ENCODE data around the gene PLD2. TPM values are rescaled to one million over a fixed set of nuclear protein-coding genes. Genes with fewer than 3 reads are reported as not detected.
"Not testable (repeated sequence)": the region's sequence is repeated elsewhere in the genome, so short reads cannot be mapped to it uniquely, and the experiment has no call there.

The PLD2 gene
- total RNA-seq, 1 donor, result 19.9 TPM

DNA sequence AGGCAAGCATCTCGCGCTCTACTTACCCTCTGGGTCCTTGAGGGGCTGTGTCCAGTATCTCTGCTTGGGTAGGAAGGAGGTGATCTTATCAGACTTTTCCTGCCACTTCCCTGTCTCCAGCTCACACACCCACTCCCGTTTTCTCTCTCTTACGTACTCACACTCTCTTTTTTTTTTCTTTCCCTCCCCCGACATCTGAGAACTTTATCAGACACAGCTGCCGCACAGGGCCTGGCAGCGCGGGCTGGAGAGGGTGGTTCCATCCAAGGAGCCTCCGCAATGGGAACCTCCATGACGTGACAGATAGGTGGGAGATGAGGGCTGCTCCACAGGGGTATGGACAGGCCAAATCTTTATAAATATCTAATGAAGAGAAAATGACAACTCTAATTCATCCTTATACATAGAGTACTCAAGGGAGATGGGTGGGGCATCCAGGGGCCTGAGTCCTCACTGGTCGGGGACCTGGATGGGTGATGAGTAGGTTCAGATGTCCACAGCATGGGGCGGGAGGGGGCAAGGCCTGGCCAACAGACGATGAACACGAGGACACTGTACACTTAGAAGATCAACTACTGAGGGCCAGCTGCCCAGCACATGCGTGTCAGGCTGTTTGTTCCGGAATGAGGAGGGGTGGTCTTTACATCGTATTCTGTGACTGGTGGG is 49.5 kb downstream of the PLD2 start:
- Histone ChIP-seq H3K36me3 (ENCODE audit: insufficient read depth, low read length) (peaks cover 5% of the 10 kb centered on the region), H3K27ac (ENCODE audit: low read depth, low read length) (no peak overlapping the region), H3K27me3 (ENCODE audit: insufficient read depth, low read length) (no peaks in the 10 kb centered on the region), H2AFZ (ENCODE audit: low read length) (no peak overlapping the region), H3K4me1 (ENCODE audit: insufficient read depth, low read length) (peaks cover 13% of the 10 kb centered on the region), H3K79me2 (ENCODE audit: insufficient read depth, low read length) (peaks cover 46% of the 10 kb centered on the region), H4K20me1 (ENCODE audit: insufficient read depth, low read length) (peaks cover 30% of the 10 kb centered on the region), H3K4me2 (ENCODE audit: insufficient read depth, low read length) (no peak overlapping the region), H3K9me3 (ENCODE audit: low read depth, low read length) (no peaks in the 10 kb centered on the region), H3K4me3 (ENCODE audit: insufficient read depth, low read length) (no peak overlapping the region)
- peak; percentile 57 for DNase-seq (ENCODE audit: insufficient read length, low spot score, missing footprints)
- TF ChIP-seq, protein P1, sequence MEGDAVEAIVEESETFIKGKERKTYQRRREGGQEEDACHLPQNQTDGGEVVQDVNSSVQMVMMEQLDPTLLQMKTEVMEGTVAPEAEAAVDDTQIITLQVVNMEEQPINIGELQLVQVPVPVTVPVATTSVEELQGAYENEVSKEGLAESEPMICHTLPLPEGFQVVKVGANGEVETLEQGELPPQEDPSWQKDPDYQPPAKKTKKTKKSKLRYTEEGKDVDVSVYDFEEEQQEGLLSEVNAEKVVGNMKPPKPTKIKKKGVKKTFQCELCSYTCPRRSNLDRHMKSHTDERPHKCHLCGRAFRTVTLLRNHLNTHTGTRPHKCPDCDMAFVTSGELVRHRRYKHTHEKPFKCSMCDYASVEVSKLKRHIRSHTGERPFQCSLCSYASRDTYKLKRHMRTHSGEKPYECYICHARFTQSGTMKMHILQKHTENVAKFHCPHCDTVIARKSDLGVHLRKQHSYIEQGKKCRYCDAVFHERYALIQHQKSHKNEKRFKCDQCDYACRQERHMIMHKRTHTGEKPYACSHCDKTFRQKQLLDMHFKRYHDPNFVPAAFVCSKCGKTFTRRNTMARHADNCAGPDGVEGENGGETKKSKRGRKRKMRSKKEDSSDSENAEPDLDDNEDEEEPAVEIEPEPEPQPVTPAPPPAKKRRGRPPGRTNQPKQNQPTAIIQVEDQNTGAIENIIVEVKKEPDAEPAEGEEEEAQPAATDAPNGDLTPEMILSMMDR (IDR thresholded peaks at IDR 0.05; ENCODE audit: extremely low read depth, low read depth, low read length), result no peak

DNA sequence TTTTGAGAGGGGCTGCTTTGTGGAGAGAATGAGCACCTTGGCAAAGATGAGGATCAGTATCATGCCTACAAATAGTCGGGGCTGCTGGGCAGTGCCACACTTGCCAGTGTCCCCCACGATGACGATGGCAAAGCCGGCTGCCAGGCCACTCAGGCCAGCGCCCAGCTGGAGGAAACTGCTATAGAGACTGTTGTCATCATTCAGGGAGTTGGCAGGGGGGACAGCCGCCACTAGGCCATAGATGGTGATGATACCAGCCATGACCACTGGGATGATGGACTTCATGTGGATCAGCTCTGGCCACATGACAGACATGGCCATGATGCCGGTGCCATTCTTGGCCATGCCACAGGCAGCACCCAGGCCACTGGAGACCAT is 50.0 kb downstream of the PLD2 start:
- Histone ChIP-seq H4K20me1 (ENCODE audit: insufficient read depth, low read length) (peaks cover 30% of the 10 kb centered on the region), H3K9me3 (ENCODE audit: low read depth, low read length) (no peaks in the 10 kb centered on the region), H2AFZ (ENCODE audit: low read length) (no peak overlapping the region), H3K36me3 (ENCODE audit: insufficient read depth, low read length) (peaks cover 5% of the 10 kb centered on the region), H3K4me2 (ENCODE audit: insufficient read depth, low read length) (no peak overlapping the region), H3K27ac (ENCODE audit: low read depth, low read length) (no peak overlapping the region), H3K4me3 (ENCODE audit: insufficient read depth, low read length) (no peak overlapping the region), H3K79me2 (ENCODE audit: insufficient read depth, low read length) (peaks cover 46% of the 10 kb centered on the region), H3K27me3 (ENCODE audit: insufficient read depth, low read length) (no peaks in the 10 kb centered on the region), H3K4me1 (ENCODE audit: insufficient read depth, low read length) (peaks cover 13% of the 10 kb centered on the region)
- DNase-seq (ENCODE audit: insufficient read length, low spot score, missing footprints), result no peak
- TF ChIP-seq, protein P1 (IDR thresholded peaks at IDR 0.05; ENCODE audit: extremely low read depth, low read depth, low read length), result no peak

GRCh38 chr17:4857347-4857746 is 50.4 kb downstream of the PLD2 start:
- not testable (repeated sequence) for H3K27ac ChIP-seq (ENCODE audit: low read depth, low read length); H3K4me1 ChIP-seq (ENCODE audit: insufficient read depth, low read length); H3K36me3 ChIP-seq (ENCODE audit: insufficient read depth, low read length); H3K4me2 ChIP-seq (ENCODE audit: insufficient read depth, low read length); H3K4me3 ChIP-seq (ENCODE audit: insufficient read depth, low read length); H3K27me3 ChIP-seq (ENCODE audit: insufficient read depth, low read length); DNase-seq (ENCODE audit: insufficient read length, low spot score, missing footprints); H3K9me3 ChIP-seq (ENCODE audit: low read depth, low read length); H2AFZ ChIP-seq (ENCODE audit: low read length)
- Histone ChIP-seq H4K20me1 (ENCODE audit: insufficient read depth, low read length) (peaks cover 28% of the 10 kb centered on the region), H3K79me2 (ENCODE audit: insufficient read depth, low read length) (peaks cover 48% of the 10 kb centered on the region)

DNA sequence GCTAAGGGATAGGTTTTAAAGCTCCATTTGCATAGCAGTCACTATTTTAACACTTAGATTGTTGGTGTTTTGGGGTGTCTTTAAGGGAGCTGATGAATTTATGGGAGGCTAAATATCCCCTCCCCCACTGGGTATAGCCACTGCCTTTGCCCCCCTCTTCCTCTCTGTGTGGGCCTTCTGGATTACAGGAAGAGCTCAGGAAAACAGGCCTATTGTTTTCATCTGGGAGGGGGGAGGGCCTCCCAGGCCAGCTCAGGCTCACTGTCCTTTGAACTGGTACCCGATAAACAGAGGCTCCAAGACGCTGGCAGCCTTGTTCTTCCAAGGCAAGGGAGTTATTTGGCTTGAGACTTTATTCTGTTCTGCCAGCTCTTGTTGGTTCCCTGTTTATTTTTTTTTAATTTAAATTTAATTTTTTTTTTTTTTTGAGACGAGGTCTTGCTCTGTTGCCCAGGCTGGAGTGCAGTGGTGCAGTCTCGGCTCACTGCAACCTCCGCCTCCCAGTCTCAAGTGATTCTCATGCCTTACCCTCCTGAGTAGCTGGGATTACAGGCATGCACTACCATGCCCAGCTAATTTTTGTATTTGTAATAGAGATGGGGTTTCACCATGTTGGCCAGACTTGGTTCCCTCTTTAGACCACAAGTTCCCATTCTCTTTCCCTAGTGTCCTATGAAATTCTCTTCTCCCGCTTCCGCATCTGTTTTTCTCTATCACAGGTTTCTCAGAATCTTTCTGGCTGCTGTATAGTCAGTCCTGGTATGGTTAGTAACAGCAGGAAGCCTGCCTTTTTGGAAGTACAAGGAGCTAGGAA is 51.3 kb downstream of the PLD2 start:
- H4K20me1 ChIP-seq (ENCODE audit: insufficient read depth, low read length), result peaks cover 26% of the 10 kb centered on the region
- H3K27me3 ChIP-seq (ENCODE audit: insufficient read depth, low read length), result no peaks in the 10 kb centered on the region
- H3K4me3 ChIP-seq (ENCODE audit: insufficient read depth, low read length), result no peak overlapping the region
- H3K4me2 ChIP-seq (ENCODE audit: insufficient read depth, low read length), result no peak overlapping the region
- no peaks in the 10 kb centered on the region for H3K9me3 ChIP-seq (ENCODE audit: low read depth, low read length)
- H3K36me3 ChIP-seq (ENCODE audit: insufficient read depth, low read length), result peaks cover 5% of the 10 kb centered on the region
- peaks cover 56% of the 10 kb centered on the region for H3K79me2 ChIP-seq (ENCODE audit: insufficient read depth, low read length)
- peak; percentile 55 for DNase-seq (ENCODE audit: insufficient read length, low spot score, missing footprints)
- H3K4me1 ChIP-seq (ENCODE audit: insufficient read depth, low read length), result peaks cover 7% of the 10 kb centered on the region
- TF ChIP-seq, protein P1 (IDR thresholded peaks at IDR 0.05; ENCODE audit: extremely low read depth, low read depth, low read length), result no peak
- H2AFZ ChIP-seq (ENCODE audit: low read length), result no peak overlapping the region
- no peak overlapping the region for H3K27ac ChIP-seq (ENCODE audit: low read depth, low read length)

Measured in osteoblast (primary cell).